ENCODE results near the gene ZNF479.
"Not testable (repeated sequence)": the region's sequence is repeated elsewhere in the genome, so short reads cannot be mapped to it uniquely, and the experiment has no call there.

Gene ZNF479

GRCh38 chr7:57176928-57177635 is 44.8 kb upstream of the ZNF479 start:
- no peak for TF ChIP-seq CTCF (IDR thresholded peaks at IDR 0.05)

GRCh38 chr7:57165285-57165899 is 33.2 kb upstream of the ZNF479 start:
- H3K4me3 ChIP-seq (ENCODE audit: low read depth in 1 of 2, low read length in 1 of 2) = no peak overlapping the region
- H3K27me3 ChIP-seq = no peaks in the 10 kb centered on the region
- H3K27ac ChIP-seq = no peak overlapping the region
- no peak for TF ChIP-seq CTCF (IDR thresholded peaks at IDR 0.05)
- peaks cover 17% of the 10 kb centered on the region for H3K9me3 ChIP-seq
- no peaks in the 10 kb centered on the region for H3K4me1 ChIP-seq (ENCODE audit: control insufficient read depth in 1 of 2, insufficient read depth in 1 of 2, low read depth in 1 of 2, low read length in 1 of 2)
- no peaks in the 10 kb centered on the region for H3K36me3 ChIP-seq

More at GRCh38 chr7:57176928-57177635, 44.8 kb upstream of the ZNF479 start:
- Histone ChIP-seq H3K4me1 (ENCODE audit: control insufficient read depth in 1 of 2, insufficient read depth in 1 of 2, low read depth in 1 of 2, low read length in 1 of 2) (no peaks in the 10 kb centered on the region), H3K36me3 (no peaks in the 10 kb centered on the region), H3K27me3 (no peaks in the 10 kb centered on the region), H3K27ac (no peak overlapping the region), H3K4me3 (ENCODE audit: low read depth in 1 of 2, low read length in 1 of 2) (no peak overlapping the region), H3K9me3 (peaks cover 17% of the 10 kb centered on the region)

GRCh38 chr7:57120123-57120784 is 12.0 kb downstream of the ZNF479 start:
- not testable (repeated sequence) for H3K36me3 ChIP-seq; H3K4me1 ChIP-seq (ENCODE audit: control insufficient read depth in 1 of 2, insufficient read depth in 1 of 2, low read depth in 1 of 2, low read length in 1 of 2); H3K27me3 ChIP-seq

More at GRCh38 chr7:57120123-57120784, 12.0 kb downstream of the ZNF479 start:
- H3K9me3 ChIP-seq; H3K27ac ChIP-seq; H3K4me3 ChIP-seq (ENCODE audit: low read depth in 1 of 2, low read length in 1 of 2): not testable (repeated sequence)

Data from neutrophil (primary cell).